ENCODE measurements around the gene ZXDC.

ZXDC gene

GRCh38 chr3:126459763-126460127 lies 15.9 kb downstream of the ZXDC start:
- H3K4me3 ChIP-seq (ENCODE audit: low read depth, low read length) = no peak overlapping the region
- no peak for TF ChIP-seq CTCF (conservative IDR thresholded peaks at IDR 0.05; ENCODE audit: low read depth, low read length)
- no peak for DNase-seq (ENCODE audit: low read depth)

GRCh38 chr3:126459111-126459762 lies 16.5 kb downstream of the ZXDC start:
- no peak for DNase-seq (ENCODE audit: low read depth)
- TF ChIP-seq CTCF (conservative IDR thresholded peaks at IDR 0.05; ENCODE audit: low read depth, low read length) = no peak
- H3K4me3 ChIP-seq (ENCODE audit: low read depth, low read length) = no peak overlapping the region

DNA sequence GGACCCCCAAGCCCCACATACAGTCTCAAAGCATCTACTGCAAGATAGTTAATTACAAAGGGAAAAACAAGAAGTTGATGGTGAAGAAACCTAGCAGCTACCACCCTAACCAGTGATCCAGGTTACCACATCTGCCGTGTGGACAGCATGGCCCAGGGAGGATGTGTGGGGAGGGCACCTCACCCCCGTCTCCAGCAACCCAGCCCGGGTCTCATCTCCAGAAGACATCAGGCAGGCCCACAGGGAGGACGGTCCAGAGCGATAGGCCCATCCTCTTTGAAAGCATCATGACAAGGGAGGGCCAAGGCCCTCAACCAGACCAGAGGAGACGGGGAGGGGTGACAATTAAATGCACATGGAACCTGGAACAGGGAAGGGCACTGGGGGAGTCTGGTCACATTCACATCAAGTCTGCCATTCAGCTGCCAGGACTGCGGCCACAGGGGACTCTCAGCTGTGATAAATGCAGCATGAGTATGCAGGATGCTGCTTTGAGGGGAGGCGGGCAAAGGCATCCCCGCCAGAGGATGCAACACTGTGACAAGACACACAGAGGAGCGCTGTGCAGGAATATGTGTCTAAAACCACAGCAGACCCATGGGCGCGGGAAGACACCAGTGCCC lies 18.8 kb downstream of the ZXDC start:
- no peak for DNase-seq (ENCODE audit: low read depth)
- TF ChIP-seq CTCF (conservative IDR thresholded peaks at IDR 0.05; ENCODE audit: low read depth, low read length) = no peak
- H3K4me3 ChIP-seq (ENCODE audit: low read depth, low read length) = no peak overlapping the region

GRCh38 chr3:126456211-126456610 lies 19.5 kb downstream of the ZXDC start:
- no peak for TF ChIP-seq CTCF (conservative IDR thresholded peaks at IDR 0.05; ENCODE audit: low read depth, low read length)
- H3K4me3 ChIP-seq (ENCODE audit: low read depth, low read length) = no peak overlapping the region
- no peak for DNase-seq (ENCODE audit: low read depth)

GRCh38 chr3:126454437-126455198 lies 21.1 kb downstream of the ZXDC start:
- DNase-seq (ENCODE audit: low read depth) = no peak
- TF ChIP-seq CTCF (conservative IDR thresholded peaks at IDR 0.05; ENCODE audit: low read depth, low read length) = no peak
- no peak overlapping the region for H3K4me3 ChIP-seq (ENCODE audit: low read depth, low read length)

- TF ChIP-seq CTCF (conservative IDR thresholded peaks at IDR 0.05; ENCODE audit: low read depth, low read length) = no peak
Measured at GRCh38 chr3:126454025-126454424, 21.7 kb downstream of the ZXDC start.

More at GRCh38 chr3:126454025-126454424, 21.7 kb downstream of the ZXDC start:
- DNase-seq (ENCODE audit: low read depth) = no peak
- H3K4me3 ChIP-seq (ENCODE audit: low read depth, low read length) = no peak overlapping the region

All from choroid plexus epithelial cell (primary cell).